Measurements from ENCODE around the gene GPALPP1. TPM values are rescaled to one million over a fixed set of nuclear protein-coding genes. Genes with fewer than 3 reads are reported as not detected.
"Not testable (repeated sequence)": the region's sequence is repeated elsewhere in the genome, so short reads cannot be mapped to it uniquely, and the experiment has no call there.

Gene GPALPP1
- total RNA-seq, 1 donor from 2014 or later: 23.6 TPM

- no peak for TF ChIP-seq CTCF (IDR thresholded peaks at IDR 0.05)
- peaks cover 80% of the 10 kb centered on the region for H3K36me3 ChIP-seq
- H3K4me1 ChIP-seq: no peaks in the 10 kb centered on the region
- intact Hi-C loops (cut with DNase I): no loop called here
- H3K27ac ChIP-seq: no peak overlapping the region
- no peak for DNase-seq
- H3K4me3 ChIP-seq: no peak overlapping the region
- ATAC-seq: no peak
- H3K27me3 ChIP-seq (ENCODE audit: low read depth): no peaks in the 10 kb centered on the region
- no peaks in the 10 kb centered on the region for H3K9me3 ChIP-seq
These were observed 21.9 kb downstream of the GPALPP1 start for GRCh38 chr13:45011198-45011597.

- H3K27me3 ChIP-seq (ENCODE audit: low read depth): no peaks in the 10 kb centered on the region
- intact Hi-C loops (cut with DNase I): no loop called here
- ATAC-seq (no peak), DNase-seq (no peak)
- H3K9me3 ChIP-seq: no peaks in the 10 kb centered on the region
- no peak overlapping the region for H3K4me3 ChIP-seq
- no peak for TF ChIP-seq CTCF (IDR thresholded peaks at IDR 0.05)
- peaks cover 77% of the 10 kb centered on the region for H3K36me3 ChIP-seq
- H3K4me1 ChIP-seq: no peaks in the 10 kb centered on the region
- H3K27ac ChIP-seq: no peak overlapping the region
These were observed 26.0 kb downstream of the GPALPP1 start for GRCh38 chr13:45015300-45015699.

- intact Hi-C loops (cut with DNase I): no loop called here
- DNase-seq (no peak), ATAC-seq (no peak)
- no peak for TF ChIP-seq CTCF (IDR thresholded peaks at IDR 0.05)
- Histone ChIP-seq H3K4me1 (no peaks in the 10 kb centered on the region), H3K9me3 (no peaks in the 10 kb centered on the region), H3K27ac (no peak overlapping the region), H3K27me3 (ENCODE audit: low read depth) (no peaks in the 10 kb centered on the region), H3K4me3 (no peak overlapping the region), H3K36me3 (peaks cover 77% of the 10 kb centered on the region)
These were observed 27.6 kb downstream of the GPALPP1 start for GRCh38 chr13:45016792-45017425.

- H3K9me3 ChIP-seq; H3K4me1 ChIP-seq; DNase-seq; H3K27me3 ChIP-seq (ENCODE audit: low read depth); ATAC-seq; intact Hi-C loops (cut with DNase I); H3K4me3 ChIP-seq; H3K27ac ChIP-seq: not testable (repeated sequence)
- H3K36me3 ChIP-seq: peaks cover 86% of the 10 kb centered on the region
These were observed 30.6 kb downstream of the GPALPP1 start for GRCh38 chr13:45019981-45020380.

GRCh38 chr13:45021250-45021649, 31.9 kb downstream of the GPALPP1 start:
- no peaks in the 10 kb centered on the region for H3K4me1 ChIP-seq
- no peak overlapping the region for H3K4me3 ChIP-seq
- TF ChIP-seq CTCF (IDR thresholded peaks at IDR 0.05): no peak
- H3K27me3 ChIP-seq (ENCODE audit: low read depth): no peaks in the 10 kb centered on the region
- no peak overlapping the region for H3K27ac ChIP-seq
- peaks cover 85% of the 10 kb centered on the region for H3K36me3 ChIP-seq
- ATAC-seq (no peak), DNase-seq (no peak)
- H3K9me3 ChIP-seq: no peaks in the 10 kb centered on the region
- intact Hi-C loops (cut with DNase I): no loop called here

- no peaks in the 10 kb centered on the region for H3K27me3 ChIP-seq (ENCODE audit: low read depth)
- no peaks in the 10 kb centered on the region for H3K9me3 ChIP-seq
- ATAC-seq (no peak), DNase-seq (no peak)
- H3K4me3 ChIP-seq: no peak overlapping the region
- peaks cover 78% of the 10 kb centered on the region for H3K36me3 ChIP-seq
- intact Hi-C loops (cut with DNase I): no loop called here
- TF ChIP-seq CTCF (IDR thresholded peaks at IDR 0.05): no peak
- no peaks in the 10 kb centered on the region for H3K4me1 ChIP-seq
- no peak overlapping the region for H3K27ac ChIP-seq
These were observed 35.5 kb downstream of the GPALPP1 start for GRCh38 chr13:45024847-45025246.
